H1 (cell line): Measurements from ENCODE around the gene HSD17B8. TPM values are rescaled to one million over a fixed set of nuclear protein-coding genes. Genes with fewer than 3 reads are reported as not detected.

Source experiments
- BACH1 ChIP-seq: IDR thresholded peaks from 2 replicates; pipeline ENCODE4 v1.6.1; 2012; ENCODE audit warnings: low read length, improper control_type of control experiment
- JUN ChIP-seq: IDR thresholded peaks from 2 replicates; pipeline ENCODE4 v1.6.1; 2011; ENCODE audit warnings: low read depth, mild to moderate bottlenecking, improper control_type of control experiment, low read length
- SIN3A ChIP-seq, 2 experiments: IDR thresholded peaks in 1 of 2; conservative IDR thresholded peaks in 1 of 2; 2 replicates each; pipeline ENCODE4 v1.6.1; 2011 to 2012; ENCODE audit warnings: low read length in 2 of 2, improper control_type of control experiment in 1 of 2, low read depth in 1 of 2, mild to moderate bottlenecking in 1 of 2
- SIRT6 ChIP-seq: IDR thresholded peaks from one replicate; pipeline ENCODE4 v1.7.1; 2012; ENCODE audit warnings: low read length, inconsistent platforms
- SRF ChIP-seq: IDR thresholded peaks from 2 replicates; pipeline ENCODE4 v1.6.1; 2011; ENCODE audit warnings: mild to moderate bottlenecking, low read depth, low read length, moderate library complexity
- polyA plus RNA-seq, 7 experiments: library from polyadenylated mRNA; depleted of rRNA in 3 of 7; stranded (reverse) in 5 of 7; unstranded in 2 of 7; fragments of >200 nt in 5 of 7; fragments of 200-250 nt in 2 of 7; gene quantifications; 1 replicate in 5 of 7; 2 replicates in 1 of 7; 4 replicates in 1 of 7; pipeline versions ENCODE4 v1.2.1 to v1.2.3, GENCODE V29; 2011 to 2013; ENCODE audit warnings: missing spikeins in 2 of 7, mixed read lengths in 2 of 7
- total RNA-seq: library from RNA; stranded (reverse); fragmentation: NEBNext Ultra II Directional; extraction: Animal tissue kit (Norgen Biotek cat#: 25700); gene quantifications from 2 replicates; pipeline ENCODE4 v1.2.1, GENCODE V29; 2021
- TF ChIP-seq, protein P1 (sequence below): IDR thresholded peaks from 2 replicates; pipeline ENCODE4 v1.6.1; 2012; ENCODE audit warnings: inconsistent platforms

HSD17B8 gene
- total and polyA plus RNA-seq, 2 of the 8 experiments (the other 6 are each of a cell fraction or from before 2014, with no cell fraction given): 3.3 to 17.1 TPM

DNA sequence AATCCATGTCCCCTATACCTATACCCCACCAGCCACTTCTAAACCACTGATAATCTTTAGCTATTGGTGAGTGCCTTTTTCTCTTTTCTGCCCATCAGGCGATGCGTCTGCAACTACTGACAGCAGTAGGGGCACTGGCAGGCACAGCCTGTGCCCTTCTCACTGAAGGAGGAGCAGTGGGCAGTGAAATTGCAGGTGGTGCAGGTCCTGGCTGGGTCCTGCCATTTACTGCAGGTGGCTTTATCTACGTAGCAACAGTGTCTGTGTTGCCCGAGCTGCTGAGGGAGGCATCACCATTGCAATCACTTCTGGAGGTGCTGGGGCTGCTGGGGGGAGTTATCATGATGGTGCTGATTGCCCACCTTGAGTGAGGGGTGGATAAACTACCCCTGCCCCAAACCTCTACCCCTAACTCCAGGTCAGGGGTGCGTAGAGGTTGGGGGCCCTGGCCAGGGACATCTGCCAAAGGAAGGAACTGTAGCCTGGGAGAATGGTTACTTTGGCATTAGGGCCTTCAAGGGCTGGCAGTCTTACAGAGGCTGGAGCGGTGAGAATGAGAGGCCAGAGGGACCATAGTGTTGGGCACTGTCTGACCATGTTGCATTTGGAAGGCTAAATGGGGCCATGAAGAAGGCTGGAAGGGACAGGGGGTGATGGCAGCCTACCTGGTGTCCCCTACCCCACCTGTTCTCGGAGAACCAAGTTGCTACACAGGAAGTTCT is 851 bp upstream of the HSD17B8 start (continued):
- TF ChIP-seq, protein P1, sequence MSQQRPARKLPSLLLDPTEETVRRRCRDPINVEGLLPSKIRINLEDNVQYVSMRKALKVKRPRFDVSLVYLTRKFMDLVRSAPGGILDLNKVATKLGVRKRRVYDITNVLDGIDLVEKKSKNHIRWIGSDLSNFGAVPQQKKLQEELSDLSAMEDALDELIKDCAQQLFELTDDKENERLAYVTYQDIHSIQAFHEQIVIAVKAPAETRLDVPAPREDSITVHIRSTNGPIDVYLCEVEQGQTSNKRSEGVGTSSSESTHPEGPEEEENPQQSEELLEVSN: no peak
- TF ChIP-seq SRF: no peak
- no peak for TF ChIP-seq JUN
- no peak for TF ChIP-seq SIN3A (conservative IDR thresholded peaks at IDR 0.05 in 1 of 2, IDR thresholded peaks at IDR 0.05 in 1 of 2; ENCODE audit: low read depth in 1 of 2, low read length in 2 of 2)
- TF ChIP-seq BACH1: no peak
- no peak for TF ChIP-seq SIRT6
